ENCODE results near the gene CFAP410. TPM values are rescaled to one million over a fixed set of nuclear protein-coding genes. Genes with fewer than 3 reads are reported as not detected.

The CFAP410 gene
- total and polyA plus RNA-seq, 2 of the 13 experiments (the other 11 are each of a cell fraction or from before 2014, with no cell fraction given), result 8.0 to 20.1 TPM

DNA sequence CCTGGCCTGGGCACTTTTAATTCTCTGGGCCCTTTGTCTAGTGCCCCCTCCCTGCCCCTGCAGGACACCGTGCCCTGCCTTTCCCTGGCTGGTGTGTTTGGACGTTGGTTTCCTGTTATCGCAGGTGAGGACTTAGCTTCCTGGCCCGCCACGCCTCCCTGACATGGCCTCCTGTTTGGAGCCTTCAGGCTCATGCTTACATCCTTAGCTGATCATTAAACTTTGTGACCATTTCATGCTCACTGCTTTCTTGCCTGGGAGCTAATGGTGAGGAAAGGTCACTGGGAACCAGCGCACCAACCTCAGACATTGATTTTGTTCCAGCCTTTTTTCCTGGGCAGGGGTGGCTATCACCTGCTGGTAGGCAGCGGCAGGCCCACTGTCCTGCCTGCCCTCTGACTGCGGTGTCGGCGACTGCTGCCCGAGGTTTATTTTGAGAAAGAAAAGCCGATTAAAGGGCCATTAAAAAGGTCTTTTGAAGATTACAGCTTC is 35.7 kb downstream of the CFAP410 start (continued):
- TF ChIP-seq TCF7L2 (IDR thresholded peaks at IDR 0.05; ENCODE audit: low read depth, low read length) (no peak), TBX2 (CRISPR knock-in tag; IDR thresholded peaks at IDR 0.05; ENCODE audit: borderline replicate concordance) (peak; percentile 42; the same call in 1 of the 2 replicates), SOX6 (IDR thresholded peaks at IDR 0.05) (no peak), SOX6 (CRISPR knock-in tag; IDR thresholded peaks at IDR 0.05) (peak; percentile 59; the same call in 1 of the 2 replicates), TGIF2 (CRISPR knock-in tag; IDR thresholded peaks at IDR 0.05) (peak; percentile 56; the same call in 1 of the 2 replicates), FOSL2 (CRISPR knock-in tag; IDR thresholded peaks at IDR 0.05) (0 out of 2 replicates have a peak, but pooled peaks have one; percentile 13), IKZF4 (CRISPR knock-in tag; IDR thresholded peaks at IDR 0.05; ENCODE audit: borderline replicate concordance, low read depth, not compliant biosample characterization) (no peak), NFE2L1 (CRISPR knock-in tag; IDR thresholded peaks at IDR 0.05; ENCODE audit: borderline replicate concordance) (no peak), HOXA7 (CRISPR knock-in tag; IDR thresholded peaks at IDR 0.05) (no peak), PPARG (CRISPR knock-in tag; conservative IDR thresholded peaks at IDR 0.05) (peak; percentile 88), MEIS2 (CRISPR knock-in tag; IDR thresholded peaks at IDR 0.05) (0 out of 2 replicates have a peak, but pooled peaks have one; percentile 46), TBL1XR1 (IDR thresholded peaks at IDR 0.05; ENCODE audit: borderline replicate concordance, low read length, partially characterized antibody) (no peak), MYC (CRISPR knock-in tag; IDR thresholded peaks at IDR 0.05; ENCODE audit: borderline replicate concordance) (peak; percentile 63; the same call in 1 of the 2 replicates), SRSF1 (optimal IDR thresholded peaks at IDR 0.05; ENCODE audit: low read depth, low read length) (no peak), ZNF230 (CRISPR knock-in tag; IDR thresholded peaks at IDR 0.05) (no peak), ZNF367 (CRISPR knock-in tag; IDR thresholded peaks at IDR 0.05; ENCODE audit: borderline replicate concordance) (no peak), NFYC (CRISPR knock-in tag; IDR thresholded peaks at IDR 0.05) (no peak), BORCS8-MEF2B (CRISPR knock-in tag; IDR thresholded peaks at IDR 0.05) (peak; percentile 38; the same call in 1 of the 2 replicates), FOXP1 (IDR thresholded peaks at IDR 0.05) (no peak), FOXP1 (CRISPR knock-in tag; IDR thresholded peaks at IDR 0.05) (peak; percentile 34; the same call in 1 of the 2 replicates), AKAP8 (CRISPR knock-in tag; IDR thresholded peaks at IDR 0.05) (peak; percentile 47; the same call in 1 of the 2 replicates)
- TF ChIP-seq, protein P1, sequence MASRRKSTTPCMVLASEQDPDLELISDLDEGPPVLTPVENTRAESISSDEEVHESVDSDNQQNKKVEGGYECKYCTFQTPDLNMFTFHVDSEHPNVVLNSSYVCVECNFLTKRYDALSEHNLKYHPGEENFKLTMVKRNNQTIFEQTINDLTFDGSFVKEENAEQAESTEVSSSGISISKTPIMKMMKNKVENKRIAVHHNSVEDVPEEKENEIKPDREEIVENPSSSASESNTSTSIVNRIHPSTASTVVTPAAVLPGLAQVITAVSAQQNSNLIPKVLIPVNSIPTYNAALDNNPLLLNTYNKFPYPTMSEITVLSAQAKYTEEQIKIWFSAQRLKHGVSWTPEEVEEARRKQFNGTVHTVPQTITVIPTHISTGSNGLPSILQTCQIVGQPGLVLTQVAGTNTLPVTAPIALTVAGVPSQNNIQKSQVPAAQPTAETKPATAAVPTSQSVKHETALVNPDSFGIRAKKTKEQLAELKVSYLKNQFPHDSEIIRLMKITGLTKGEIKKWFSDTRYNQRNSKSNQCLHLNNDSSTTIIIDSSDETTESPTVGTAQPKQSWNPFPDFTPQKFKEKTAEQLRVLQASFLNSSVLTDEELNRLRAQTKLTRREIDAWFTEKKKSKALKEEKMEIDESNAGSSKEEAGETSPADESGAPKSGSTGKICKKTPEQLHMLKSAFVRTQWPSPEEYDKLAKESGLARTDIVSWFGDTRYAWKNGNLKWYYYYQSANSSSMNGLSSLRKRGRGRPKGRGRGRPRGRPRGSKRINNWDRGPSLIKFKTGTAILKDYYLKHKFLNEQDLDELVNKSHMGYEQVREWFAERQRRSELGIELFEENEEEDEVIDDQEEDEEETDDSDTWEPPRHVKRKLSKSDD (CRISPR knock-in tag; IDR thresholded peaks at IDR 0.05; ENCODE audit: low read depth), result 0 out of 2 replicates have a peak, but pooled peaks have one; percentile 67
- TF ChIP-seq, protein P2, sequence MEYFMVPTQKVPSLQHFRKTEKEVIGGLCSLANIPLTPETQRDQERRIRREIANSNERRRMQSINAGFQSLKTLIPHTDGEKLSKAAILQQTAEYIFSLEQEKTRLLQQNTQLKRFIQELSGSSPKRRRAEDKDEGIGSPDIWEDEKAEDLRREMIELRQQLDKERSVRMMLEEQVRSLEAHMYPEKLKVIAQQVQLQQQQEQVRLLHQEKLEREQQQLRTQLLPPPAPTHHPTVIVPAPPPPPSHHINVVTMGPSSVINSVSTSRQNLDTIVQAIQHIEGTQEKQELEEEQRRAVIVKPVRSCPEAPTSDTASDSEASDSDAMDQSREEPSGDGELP (IDR thresholded peaks at IDR 0.05; ENCODE audit: borderline replicate concordance, low read depth), result peak; percentile 16; the same call in 1 of the 2 replicates
- TF ChIP-seq, protein P3, sequence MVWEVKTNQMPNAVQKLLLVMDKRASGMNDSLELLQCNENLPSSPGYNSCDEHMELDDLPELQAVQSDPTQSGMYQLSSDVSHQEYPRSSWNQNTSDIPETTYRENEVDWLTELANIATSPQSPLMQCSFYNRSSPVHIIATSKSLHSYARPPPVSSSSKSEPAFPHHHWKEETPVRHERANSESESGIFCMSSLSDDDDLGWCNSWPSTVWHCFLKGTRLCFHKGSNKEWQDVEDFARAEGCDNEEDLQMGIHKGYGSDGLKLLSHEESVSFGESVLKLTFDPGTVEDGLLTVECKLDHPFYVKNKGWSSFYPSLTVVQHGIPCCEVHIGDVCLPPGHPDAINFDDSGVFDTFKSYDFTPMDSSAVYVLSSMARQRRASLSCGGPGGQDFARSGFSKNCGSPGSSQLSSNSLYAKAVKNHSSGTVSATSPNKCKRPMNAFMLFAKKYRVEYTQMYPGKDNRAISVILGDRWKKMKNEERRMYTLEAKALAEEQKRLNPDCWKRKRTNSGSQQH (CRISPR knock-in tag; IDR thresholded peaks at IDR 0.05; ENCODE audit: low read depth), result no peak
- TF ChIP-seq, protein P4, sequence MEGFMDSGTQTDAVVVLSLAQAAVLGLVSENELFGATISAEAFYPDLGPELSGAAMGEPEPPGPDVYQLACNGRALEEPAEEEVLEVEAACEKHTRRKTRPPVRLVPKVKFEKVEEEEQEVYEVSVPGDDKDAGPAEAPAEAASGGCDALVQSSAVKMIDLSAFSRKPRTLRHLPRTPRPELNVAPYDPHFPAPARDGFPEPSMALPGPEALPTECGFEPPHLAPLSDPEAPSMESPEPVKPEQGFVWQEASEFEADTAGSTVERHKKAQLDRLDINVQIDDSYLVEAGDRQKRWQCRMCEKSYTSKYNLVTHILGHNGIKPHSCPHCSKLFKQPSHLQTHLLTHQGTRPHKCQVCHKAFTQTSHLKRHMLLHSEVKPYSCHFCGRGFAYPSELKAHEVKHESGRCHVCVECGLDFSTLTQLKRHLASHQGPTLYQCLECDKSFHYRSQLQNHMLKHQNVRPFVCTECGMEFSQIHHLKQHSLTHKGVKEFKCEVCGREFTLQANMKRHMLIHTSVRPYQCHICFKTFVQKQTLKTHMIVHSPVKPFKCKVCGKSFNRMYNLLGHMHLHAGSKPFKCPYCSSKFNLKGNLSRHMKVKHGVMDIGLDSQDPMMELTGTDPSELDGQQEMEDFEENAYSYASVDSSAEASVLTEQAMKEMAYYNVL (CRISPR knock-in tag; IDR thresholded peaks at IDR 0.05; ENCODE audit: borderline replicate concordance), result no peak
